HG02973 (cell line): ENCODE results near the gene CDH4.

Experiments used
- ATAC-seq: cut with Tn5 transposase; IDR thresholded peaks from one replicate; pipeline ENCODE4 v1.9.1; 2021; ENCODE audit warnings: moderate library complexity; ENCODE audit not compliant: unreplicated experiment

CDH4 gene

GRCh38 chr20:61524951-61525666 is 273.0 kb downstream of the CDH4 start:
- ATAC-seq: no peak

DNA sequence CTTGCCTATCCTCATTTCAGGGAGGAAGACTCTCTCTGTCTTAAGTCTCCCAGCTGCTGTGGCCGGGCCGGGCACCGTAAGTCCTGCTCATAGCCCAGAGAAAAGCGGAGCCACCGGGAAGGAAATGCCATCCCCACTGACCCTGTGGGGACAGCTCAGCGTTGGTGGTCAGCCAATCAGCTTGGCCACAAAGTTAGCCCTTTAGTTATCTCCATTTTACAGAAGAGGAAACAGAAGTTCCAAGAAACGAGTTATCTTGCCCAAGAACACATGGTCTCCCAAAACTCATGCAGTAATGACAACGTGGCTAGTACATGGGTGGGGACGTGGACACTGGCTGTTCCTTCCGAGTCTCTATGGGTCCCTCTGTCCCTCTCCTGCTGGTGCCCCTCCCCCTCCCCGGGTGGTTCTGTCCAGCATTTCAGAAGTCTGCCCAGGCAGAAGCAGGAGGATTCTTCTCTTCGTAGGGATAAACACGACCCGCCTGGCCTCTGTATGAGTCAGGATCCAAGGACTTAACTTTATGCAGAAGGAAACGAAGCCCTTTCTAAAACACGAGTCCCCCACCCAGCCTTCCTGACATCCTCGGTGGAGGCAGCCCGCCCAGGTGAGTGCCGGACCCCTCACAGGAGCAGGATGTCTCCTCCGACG is 273.8 kb downstream of the CDH4 start:
- no peak for ATAC-seq

- no peak for ATAC-seq
Measured at GRCh38 chr20:61526907-61527306, 274.8 kb downstream of the CDH4 start.

DNA sequence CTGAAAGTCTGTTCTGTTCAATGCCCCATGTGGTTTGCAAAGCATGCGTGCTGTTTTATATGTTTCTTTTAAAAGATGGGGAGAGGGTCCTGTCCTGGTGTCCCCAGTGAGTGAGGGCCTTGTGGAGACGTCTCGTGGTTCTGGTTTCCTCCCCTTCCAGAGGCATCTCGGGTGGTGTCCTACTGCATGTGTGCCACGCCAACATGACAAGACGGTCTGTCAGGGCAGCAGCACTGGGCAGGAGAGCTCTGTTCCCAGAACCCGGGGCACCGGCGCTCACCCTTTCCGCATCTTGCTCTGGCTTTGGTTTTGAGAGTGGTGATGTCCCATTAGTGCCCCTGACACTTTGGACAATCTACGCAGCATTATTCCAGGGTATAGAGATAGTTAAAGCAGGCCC is 275.6 kb downstream of the CDH4 start:
- ATAC-seq: no peak

DNA sequence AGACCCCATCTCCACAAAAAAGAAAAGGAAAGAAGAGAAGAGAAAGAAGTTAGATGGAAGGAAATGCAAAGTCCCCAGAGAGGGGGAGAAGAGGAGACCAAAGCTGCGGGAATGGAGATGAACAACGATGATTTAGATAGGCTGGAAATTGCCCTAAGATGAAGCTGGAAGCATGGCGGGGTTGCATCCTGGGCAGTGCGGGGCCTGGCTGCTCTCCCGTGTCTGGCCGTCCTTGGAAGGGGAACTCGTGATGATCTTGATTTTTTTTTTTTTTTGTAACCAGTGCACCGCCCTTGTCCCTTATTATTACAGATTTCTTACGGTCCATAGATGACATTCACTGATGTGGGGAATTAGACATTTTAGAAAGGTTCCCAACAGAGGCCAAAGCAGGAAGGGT is 276.5 kb downstream of the CDH4 start:
- ATAC-seq: no peak

GRCh38 chr20:61529354-61529753 is 277.3 kb downstream of the CDH4 start:
- no peak for ATAC-seq

DNA sequence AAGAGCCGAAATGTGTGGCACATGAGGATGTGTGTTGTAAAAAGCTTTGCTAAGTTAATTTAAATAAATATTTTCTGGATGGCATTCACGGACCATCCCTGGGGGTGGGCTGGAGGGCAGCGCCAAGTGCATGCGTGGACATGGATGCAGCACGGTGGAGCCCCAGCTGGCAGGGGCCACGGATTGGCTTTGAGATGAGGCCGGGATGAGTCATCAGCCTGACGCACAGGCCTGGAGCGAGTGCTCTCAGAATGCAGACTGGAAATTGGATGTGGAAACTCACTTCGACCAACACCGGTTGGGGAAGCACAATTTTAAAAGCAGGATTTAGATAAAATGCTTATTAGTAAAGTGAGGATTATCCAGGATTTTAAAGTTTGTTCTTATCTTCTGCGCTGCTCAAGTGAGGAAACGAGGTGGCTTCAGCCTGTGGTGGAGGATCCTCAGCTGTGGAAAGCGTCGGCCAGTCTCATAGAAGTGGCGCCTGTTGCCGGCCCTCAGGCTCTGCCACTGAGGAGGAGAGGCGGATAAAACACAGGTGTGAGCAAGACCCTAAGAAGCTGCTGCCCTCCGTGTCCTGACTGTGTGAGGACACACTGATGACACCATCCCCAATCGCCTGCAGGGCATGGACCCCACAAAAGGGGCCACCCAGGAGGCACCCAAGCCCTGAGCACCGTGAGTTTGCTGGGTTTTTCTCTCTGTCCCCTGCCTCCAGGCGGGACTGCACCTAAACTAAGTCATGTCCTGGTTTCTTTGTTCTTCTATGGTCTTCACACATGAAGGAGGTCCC is 279.7 kb downstream of the CDH4 start:
- no peak for ATAC-seq

GRCh38 chr20:61532736-61533135 is 280.7 kb downstream of the CDH4 start:
- ATAC-seq: no peak

DNA sequence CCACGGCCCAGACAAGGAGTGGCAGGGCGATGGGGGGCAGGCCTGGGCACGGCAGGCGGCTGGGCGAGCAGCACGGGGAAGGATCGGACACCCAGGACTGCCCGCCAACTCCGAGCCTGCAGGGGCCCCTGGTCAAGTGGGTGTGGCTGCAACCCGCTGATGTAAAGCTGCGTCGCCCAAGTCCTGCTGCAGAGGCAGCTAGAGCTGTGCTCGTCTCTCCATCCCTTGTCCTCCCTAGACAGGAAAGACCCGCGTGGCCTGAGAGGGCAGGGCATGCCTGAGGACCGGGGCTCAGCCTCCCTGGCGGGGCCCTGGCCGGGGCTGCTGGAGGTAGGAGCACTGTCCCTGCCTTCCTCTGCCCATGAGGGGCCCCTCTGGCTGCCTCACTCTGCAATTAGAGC is 281.2 kb downstream of the CDH4 start:
- no peak for ATAC-seq

GRCh38 chr20:61534346-61534745 is 282.3 kb downstream of the CDH4 start:
- ATAC-seq: no peak

DNA sequence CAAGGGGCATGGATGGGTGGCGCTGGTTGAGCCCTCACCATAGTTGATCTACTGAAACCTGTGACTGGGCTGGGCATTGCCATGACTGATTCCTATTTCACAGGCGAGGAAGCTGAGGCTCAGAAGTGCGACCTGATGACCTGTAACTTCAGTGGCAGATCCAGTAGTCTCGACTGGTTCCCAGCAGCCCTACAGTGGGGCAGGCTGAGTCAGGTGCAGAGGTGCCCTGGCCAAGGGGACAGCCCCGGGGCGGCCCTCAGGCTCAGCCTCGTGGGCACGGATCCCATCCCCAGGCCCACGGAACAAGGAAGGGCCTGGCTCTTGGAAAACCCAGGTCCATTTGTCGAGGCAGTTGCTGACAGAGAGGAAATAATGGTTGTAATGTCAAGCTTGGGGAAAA is 283.0 kb downstream of the CDH4 start:
- ATAC-seq: no peak

DNA sequence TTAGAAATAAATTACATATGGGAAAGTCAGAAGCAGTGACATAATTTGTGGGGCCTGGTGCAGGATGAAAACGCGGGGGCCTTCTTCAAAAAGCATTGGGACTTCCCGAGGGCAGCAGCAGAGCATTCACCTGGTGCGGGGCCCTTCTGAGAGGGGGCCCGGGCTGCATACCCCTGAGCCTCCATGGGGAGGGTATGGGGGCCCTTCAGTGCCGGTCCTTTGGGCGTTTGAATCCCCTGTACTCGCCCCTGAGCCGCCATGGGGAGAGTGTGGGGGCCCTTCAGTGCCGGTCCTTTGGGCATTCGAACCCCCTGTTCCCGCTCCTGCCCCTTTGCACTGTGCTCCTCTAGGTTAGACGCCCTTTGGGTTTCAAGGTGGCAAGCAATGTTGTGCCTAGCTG is 283.5 kb downstream of the CDH4 start:
- ATAC-seq: no peak

DNA sequence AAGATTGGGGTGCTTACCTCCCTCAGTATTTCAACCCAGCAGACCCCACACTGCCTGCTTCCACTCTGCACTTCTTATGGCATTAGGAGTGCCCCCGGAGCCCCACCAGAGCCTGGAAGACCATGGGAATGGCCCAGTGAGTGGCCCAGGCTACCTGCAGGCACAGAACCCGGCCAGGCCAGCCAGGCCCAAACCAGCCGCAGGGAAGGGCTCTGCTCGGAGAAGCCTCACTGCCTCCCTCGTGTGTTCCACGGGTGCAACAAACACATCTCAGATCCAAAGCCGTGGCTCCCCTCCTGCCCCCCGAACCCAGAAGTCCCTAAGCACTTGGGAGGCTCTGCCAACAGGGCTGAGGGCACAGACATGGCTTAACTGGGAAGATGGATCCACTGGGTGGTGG is 283.9 kb downstream of the CDH4 start:
- ATAC-seq: no peak

DNA sequence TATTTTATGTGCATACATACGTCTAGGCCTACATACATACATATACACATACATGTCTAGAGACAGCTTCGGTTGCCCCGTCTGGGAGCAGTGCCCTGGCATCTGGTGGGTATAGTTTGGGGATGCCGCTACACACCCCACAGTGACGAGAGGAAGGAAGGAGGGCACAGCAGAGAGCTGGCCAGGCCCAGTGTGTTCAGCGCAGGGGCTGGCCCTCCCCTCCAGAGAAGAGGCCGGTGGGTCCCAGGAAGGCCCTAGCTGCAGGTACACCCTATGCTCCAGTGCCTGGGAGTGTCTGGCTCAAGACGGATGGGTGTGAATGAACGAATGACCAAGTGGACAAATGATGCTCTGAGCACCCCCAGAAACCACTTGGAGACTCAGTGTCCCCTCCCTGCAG is 284.6 kb downstream of the CDH4 start:
- no peak for ATAC-seq

DNA sequence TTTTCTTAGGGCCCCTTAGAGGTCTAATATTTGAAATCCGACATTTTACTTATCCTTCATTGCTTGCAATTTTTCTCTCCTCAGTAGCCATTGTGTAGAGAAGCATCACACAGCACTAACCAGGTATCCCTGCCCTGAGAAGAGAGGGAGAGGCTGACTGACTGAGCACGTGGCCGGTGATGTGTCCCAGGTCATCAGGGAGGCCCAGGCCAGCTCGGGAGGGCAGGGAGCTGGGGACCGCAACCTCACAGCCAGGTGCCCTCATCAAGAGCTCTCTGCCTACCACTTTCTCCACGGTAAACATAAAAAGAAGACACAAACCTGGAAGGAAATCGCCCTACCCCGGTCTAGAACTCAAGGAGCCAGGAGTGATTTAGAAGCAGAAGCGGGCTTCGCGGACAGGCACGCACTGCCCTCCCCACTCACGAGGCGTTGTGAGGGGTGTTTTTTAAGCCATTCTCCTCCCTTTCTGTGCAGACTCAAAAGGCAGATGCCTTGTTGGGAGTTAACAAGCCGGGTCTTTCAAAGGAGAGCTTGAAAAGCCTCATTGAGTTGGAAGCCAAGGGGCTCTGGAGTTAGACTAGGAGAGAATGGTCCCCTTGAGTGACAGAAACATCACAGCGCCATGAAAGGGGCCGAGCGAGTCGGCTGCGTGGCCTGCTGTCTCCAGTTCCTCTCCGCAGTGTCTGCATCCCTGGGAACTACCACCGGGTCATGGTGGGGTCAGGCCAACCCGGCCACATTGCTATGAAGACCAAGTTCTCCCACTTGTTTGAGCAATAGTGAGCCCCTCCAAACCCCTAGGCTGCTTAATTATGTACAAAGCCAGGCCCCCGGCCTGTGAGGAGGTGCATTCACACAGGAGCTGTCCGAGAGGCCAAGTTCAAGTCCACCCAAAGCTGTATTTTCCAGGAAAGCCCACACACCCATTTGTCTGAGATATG is 285.4 kb downstream of the CDH4 start:
- no peak for ATAC-seq

DNA sequence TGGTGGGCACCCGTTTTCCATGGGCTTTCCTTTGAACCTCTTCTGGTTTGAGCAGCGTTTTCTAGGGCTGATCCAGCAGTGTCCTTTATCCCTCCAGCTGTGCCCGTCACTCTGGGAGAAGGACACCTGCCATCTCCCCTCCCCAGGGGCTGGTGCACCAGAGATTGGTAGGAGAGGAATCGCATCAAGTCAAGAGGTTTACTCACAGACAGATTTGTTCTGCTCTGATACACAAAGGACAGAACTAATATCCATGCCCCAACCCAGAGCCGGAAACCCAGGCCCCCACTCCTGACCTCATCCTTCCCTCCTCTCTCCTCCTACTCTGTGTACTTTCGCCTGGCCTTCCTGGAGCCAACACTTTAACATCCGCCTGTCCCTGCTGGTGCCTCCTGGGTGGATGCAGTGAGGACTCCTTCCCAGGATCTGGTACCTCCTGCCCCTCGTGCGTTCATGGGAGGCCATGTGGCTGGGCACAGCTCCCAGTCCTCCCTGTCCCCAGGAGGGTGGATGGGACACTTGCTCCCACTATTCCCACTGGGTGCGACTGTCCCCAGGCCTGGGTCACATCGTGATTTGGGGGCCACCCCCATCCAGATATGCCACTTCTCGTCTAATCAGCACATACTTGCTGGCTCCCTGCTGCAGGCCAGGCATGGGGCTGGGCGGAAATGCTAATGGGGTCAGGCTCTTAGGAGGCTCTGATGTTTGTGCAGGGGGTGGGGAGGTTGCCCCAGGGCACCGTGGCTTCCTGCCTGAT is 286.3 kb downstream of the CDH4 start:
- ATAC-seq: no peak

- no peak for ATAC-seq
Measured at GRCh38 chr20:61538943-61539265, 286.8 kb downstream of the CDH4 start.

DNA sequence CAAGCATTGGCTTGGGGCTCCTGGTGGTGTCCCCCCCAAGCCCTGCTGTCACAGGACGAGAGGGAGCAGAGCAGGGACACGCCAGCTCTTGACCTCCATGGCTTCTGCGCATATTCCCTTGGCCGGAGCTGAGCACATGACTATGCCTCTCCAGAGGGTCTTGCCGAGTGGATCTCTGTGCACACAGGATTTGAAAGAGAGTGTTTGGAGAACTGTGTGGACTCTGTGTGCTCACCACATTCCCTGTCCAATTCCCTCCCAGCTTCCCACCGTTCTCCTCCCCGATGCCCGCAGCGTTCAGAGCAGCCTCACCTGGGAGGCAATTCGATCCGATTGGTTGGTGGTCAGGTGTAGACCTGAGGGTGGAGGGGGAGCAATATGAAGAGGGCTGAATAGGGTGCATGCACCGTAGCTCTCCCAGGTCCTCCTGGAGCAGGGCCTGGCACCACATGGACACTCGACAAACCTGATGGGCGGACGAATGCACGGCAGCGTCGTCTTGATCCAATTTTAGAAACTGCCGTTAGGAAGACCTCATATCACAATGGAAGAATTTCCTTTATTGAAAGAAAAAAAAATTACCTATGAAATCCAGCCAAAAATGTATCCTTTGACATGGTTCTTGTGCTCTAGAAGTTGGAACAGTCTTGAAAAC is 287.8 kb downstream of the CDH4 start:
- ATAC-seq: no peak

- ATAC-seq: no peak
Measured at GRCh38 chr20:61541537-61541936, 289.5 kb downstream of the CDH4 start.

- ATAC-seq: no peak
Measured at GRCh38 chr20:61543086-61543485, 291.0 kb downstream of the CDH4 start.
